LNCAP (cell line): Measurements from ENCODE around the gene KLF15.

ENCODE experiments used
- TF ChIP-seq, protein P1 (sequence below): fragments of 450-650 bp; IDR thresholded peaks from 2 replicates; pipeline ENCODE4 v1.5.1; 2017; ENCODE audit warnings: mild to moderate bottlenecking

The KLF15 gene

DNA sequence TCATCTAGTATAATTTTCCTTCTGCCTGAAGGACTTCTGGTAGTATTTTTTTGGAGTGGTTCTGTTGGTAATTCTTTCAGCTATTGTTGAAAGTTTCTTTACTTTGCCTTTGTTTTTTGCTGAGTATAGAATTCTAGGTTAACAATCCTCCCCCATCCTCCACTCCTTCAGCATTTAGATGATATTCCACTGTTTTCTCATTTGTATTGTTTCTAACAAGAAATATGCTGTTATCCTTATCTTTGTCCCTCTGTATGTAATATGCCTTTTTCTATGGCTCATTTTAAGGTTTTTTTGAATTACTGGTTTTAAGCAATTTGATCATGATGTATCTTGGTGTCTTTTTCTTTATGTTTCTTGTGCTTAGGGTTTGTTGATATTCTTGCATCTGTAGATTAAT lies 53.9 kb downstream of the KLF15 start:
- TF ChIP-seq, protein P1, sequence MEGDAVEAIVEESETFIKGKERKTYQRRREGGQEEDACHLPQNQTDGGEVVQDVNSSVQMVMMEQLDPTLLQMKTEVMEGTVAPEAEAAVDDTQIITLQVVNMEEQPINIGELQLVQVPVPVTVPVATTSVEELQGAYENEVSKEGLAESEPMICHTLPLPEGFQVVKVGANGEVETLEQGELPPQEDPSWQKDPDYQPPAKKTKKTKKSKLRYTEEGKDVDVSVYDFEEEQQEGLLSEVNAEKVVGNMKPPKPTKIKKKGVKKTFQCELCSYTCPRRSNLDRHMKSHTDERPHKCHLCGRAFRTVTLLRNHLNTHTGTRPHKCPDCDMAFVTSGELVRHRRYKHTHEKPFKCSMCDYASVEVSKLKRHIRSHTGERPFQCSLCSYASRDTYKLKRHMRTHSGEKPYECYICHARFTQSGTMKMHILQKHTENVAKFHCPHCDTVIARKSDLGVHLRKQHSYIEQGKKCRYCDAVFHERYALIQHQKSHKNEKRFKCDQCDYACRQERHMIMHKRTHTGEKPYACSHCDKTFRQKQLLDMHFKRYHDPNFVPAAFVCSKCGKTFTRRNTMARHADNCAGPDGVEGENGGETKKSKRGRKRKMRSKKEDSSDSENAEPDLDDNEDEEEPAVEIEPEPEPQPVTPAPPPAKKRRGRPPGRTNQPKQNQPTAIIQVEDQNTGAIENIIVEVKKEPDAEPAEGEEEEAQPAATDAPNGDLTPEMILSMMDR, result no peak

- TF ChIP-seq, protein P1, result no peak
Observed at GRCh38 chr3:126300761-126301481, 56.3 kb downstream of the KLF15 start.

- TF ChIP-seq, protein P1, result no peak
Observed at GRCh38 chr3:126300001-126300760, 57.0 kb downstream of the KLF15 start.

GRCh38 chr3:126295407-126295939 lies 61.7 kb downstream of the KLF15 start:
- TF ChIP-seq, protein P1, result no peak

DNA sequence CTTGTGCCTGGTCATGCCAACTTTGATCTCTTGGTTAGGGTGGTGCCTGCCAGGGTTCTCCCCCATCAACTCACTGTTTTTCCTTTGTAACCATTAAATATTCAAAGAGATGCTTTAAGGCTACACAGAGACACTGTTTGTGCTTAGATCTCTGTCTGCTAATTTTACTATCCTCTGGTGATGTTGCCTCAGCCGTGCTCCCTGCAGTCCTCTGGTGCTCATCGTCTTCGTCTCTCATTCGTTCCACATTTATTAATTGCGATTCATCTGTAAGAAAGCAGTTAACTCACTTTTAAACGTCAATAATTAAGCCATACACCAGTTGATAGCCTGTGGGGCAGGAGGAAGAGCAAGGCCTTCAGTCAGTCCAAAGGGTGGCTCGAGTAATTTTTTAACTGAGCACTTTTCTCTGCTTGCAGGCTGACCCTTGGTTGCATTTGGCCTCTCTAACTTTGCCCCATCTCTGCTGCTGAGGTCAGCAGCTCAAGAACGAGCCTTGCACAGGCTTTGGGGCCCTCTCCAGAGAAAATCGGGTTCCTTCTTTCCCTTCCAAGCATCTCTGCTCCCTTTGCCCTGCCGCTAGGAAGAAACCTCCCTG lies 62.9 kb downstream of the KLF15 start:
- TF ChIP-seq, protein P1, result no peak

DNA sequence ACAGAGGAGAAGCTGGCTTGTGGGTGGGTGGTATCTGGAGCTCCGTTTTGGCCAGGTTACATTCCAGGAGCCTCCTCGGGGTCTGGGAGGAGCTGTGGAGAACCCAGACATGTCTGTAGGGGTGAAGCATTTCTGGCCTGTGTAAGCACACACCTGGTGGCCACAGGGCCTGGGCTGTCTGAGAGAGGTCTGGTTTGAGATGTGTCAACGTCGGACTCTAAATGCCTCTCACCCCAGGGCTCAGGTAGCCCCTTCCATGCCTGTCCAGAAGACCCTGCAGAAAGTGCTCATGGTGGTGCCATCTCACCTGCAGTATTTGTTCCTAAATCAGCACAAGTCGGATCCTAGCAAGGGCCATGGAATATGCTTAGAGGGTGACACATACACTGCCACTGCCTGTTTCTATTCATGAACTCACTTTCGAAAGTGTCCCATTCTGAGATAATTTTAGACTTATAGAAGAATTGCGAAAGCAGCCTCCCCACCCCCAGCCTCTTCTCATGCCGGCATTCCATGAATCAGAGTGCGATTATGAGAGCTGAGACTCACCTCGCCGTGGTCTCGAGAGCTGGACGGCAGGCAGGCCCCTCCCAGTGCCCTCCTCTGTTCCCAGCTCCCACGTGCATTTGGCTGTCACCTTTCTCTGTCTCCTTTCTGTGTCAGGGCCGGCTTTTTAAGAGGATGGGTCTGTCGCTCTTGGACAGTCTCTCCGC lies 63.7 kb downstream of the KLF15 start:
- TF ChIP-seq, protein P1, result no peak
